Choroid plexus epithelial cell (primary cell): ENCODE measurements around the gene CTU2.

Source experiments
- DNase-seq: peaks from one replicate; pipeline ENCODE4 v3.0.0-alpha.2; 2010; ENCODE audit warnings: low read depth
- H3K4me3 ChIP-seq: 2 replicates; pipeline ENCODE4 v1.5.1; 2011; ENCODE audit warnings: low read depth, mild to moderate bottlenecking, control low read depth, low read length, moderate library complexity
- CTCF ChIP-seq: conservative IDR thresholded peaks from 2 replicates; pipeline ENCODE4 v1.5.1; 2011; ENCODE audit warnings: low read depth, mild to moderate bottlenecking, control low read depth, inconsistent platforms, low read length, moderate library complexity

Gene CTU2

GRCh38 chr16:88761830-88762229, 55.5 kb downstream of the CTU2 start:
- no peak overlapping the region for H3K4me3 ChIP-seq
- no peak for DNase-seq
- no peak for TF ChIP-seq CTCF

GRCh38 chr16:88762258-88762870, 56.1 kb downstream of the CTU2 start:
- H3K4me3 ChIP-seq, result no peak overlapping the region
- no peak for DNase-seq
- TF ChIP-seq CTCF, result no peak

DNA sequence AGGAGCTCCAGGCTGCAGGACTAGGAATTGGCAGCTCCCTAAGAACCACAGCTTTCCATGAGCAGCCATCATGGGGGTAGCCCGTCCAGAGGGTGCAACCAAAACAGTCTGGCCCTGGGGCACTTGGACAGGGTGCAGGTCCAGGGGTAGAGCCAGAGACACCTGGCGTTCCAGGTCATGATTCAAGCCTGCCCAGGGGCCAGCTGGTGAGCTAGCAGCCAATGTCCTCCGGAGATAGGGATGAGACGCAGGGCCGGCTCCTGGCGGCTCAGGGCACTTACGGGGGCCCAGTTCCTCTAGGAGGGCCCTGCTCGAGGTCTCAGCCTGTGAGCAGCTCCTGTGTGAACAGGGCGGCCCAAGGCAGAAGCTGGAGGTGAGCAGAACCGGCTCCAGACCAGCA, 56.6 kb downstream of the CTU2 start:
- no peak overlapping the region for H3K4me3 ChIP-seq
- no peak for TF ChIP-seq CTCF
- no peak for DNase-seq

GRCh38 chr16:88763502-88764053, 57.3 kb downstream of the CTU2 start:
- H3K4me3 ChIP-seq, result no peak overlapping the region
- DNase-seq, result no peak
- no peak for TF ChIP-seq CTCF

GRCh38 chr16:88764080-88764479, 57.8 kb downstream of the CTU2 start:
- H3K4me3 ChIP-seq, result no peak overlapping the region
- no peak for TF ChIP-seq CTCF
- no peak for DNase-seq

DNA sequence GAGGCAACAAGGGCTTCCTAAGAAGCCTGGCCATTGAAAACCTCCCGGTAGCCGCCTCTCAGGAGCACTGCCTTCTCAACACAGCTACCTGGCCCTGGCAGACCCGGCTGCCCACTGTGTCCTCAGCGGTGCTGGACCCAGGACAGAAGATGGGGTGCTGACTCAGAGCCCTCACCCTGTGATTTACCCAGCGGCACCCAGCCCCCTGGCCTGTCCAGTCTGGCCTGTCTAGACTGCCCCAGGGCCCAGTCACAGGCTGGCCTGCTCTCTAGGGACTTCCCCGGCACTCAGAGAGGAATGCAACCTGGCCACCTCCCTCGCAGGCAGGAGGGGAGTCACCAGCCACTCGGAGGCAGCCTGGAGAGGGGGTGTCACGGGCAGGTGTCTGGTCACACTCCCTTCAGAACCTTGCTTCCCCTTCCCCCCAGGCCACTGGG, 58.6 kb downstream of the CTU2 start:
- TF ChIP-seq CTCF, result no peak
- no peak for DNase-seq
- H3K4me3 ChIP-seq, result no peak overlapping the region
